ENCODE results near the gene SART1.

- TF ChIP-seq POLR2A (IDR thresholded peaks at IDR 0.05; ENCODE audit: low read length) (no peak), GATA1 (IDR thresholded peaks at IDR 0.05; ENCODE audit: low read depth, low read length) (no peak)
Measured at GRCh38 chr11:65915101-65915820, 46.3 kb upstream of the SART1 start.
